ENCODE data around the gene EDN2.

DNA sequence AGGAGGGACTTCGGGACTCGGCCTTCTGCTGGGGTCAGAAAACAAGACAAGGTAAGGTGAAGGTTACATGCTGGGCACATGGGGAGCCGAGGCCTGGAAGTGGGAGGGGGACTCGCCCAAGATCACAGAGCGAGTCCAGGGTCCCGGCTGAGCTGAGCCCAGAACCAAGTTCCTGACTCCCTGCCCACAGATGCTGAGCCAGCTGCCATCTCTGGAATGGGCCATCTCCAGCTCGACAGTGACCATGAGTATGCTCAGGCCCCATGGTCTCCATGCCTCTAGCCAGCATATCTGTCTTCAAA, 26.7 kb upstream of the EDN2 start:
- TF ChIP-seq CTCF (IDR thresholded peaks at IDR 0.05) (no peak), EZH2 (IDR thresholded peaks at IDR 0.05; ENCODE audit: borderline replicate concordance, insufficient read depth, low read depth, low read length, poor library complexity, severe bottlenecking) (no peak)

Data from B cell (primary cell).